ENCODE data around the gene CFAP410. TPM values are rescaled to one million over a fixed set of nuclear protein-coding genes. Genes with fewer than 3 reads are reported as not detected.
A peak's percentile ranks its signal among the peaks of the same experiment; 100 is the strongest.

Gene CFAP410
- total RNA-seq, 3 donors from 2014 or later = 22.0 to 33.0 (median 26.6) TPM

GRCh38 chr21:44301961-44302406, 37.2 kb downstream of the CFAP410 start:
- peaks cover 43% of the 10 kb centered on the region for H3K4me1 ChIP-seq (ENCODE audit: low read depth)
- DNase-seq = peak in 2 of 3 donors; percentile 44 to 70

GRCh38 chr21:44301141-44301540, 38.0 kb downstream of the CFAP410 start:
- intact Hi-C loops (cut with DNase I, micrococcal nuclease) = no loop called here

More at GRCh38 chr21:44301961-44302406, 37.2 kb downstream of the CFAP410 start:
- intact Hi-C loops (cut with DNase I, micrococcal nuclease) = no loop called here
- TF ChIP-seq CTCF (IDR thresholded peaks at IDR 0.05) = no peak
- peak; percentile 15 for ATAC-seq
- Histone ChIP-seq H3K36me3 (ENCODE audit: low read depth) (no peaks in the 10 kb centered on the region), H3K9me3 (no peaks in the 10 kb centered on the region), H3K4me3 (no peak overlapping the region)

GRCh38 chr21:44300262-44300959, 38.8 kb downstream of the CFAP410 start:
- peak; percentile 58 for ATAC-seq
- no peaks in the 10 kb centered on the region for H3K9me3 ChIP-seq
- peak; percentile 84 to 90 (median 90) for DNase-seq
- H3K4me3 ChIP-seq = peak overlapping the region; percentile 85
- no peak for TF ChIP-seq CTCF (IDR thresholded peaks at IDR 0.05)
- peaks cover 40% of the 10 kb centered on the region for H3K4me1 ChIP-seq (ENCODE audit: low read depth)
- intact Hi-C loops (cut with DNase I, micrococcal nuclease) = no loop called here
- no peaks in the 10 kb centered on the region for H3K36me3 ChIP-seq (ENCODE audit: low read depth)

More at GRCh38 chr21:44301141-44301540, 38.0 kb downstream of the CFAP410 start:
- Histone ChIP-seq H3K4me3 (no peak overlapping the region), H3K36me3 (ENCODE audit: low read depth) (no peaks in the 10 kb centered on the region), H3K4me1 (ENCODE audit: low read depth) (peaks cover 43% of the 10 kb centered on the region), H3K9me3 (no peaks in the 10 kb centered on the region)
- TF ChIP-seq CTCF (IDR thresholded peaks at IDR 0.05) = no peak
- ATAC-seq (no peak), DNase-seq (peak in 2 of 3 donors; percentile 36 to 59)

GRCh38 chr21:44299458-44300261, 39.5 kb downstream of the CFAP410 start, which contains the start of gene PFKL:
TSS of gene PFKL (plus strand) at chr21:44300053. CDS start at chr21:44300106, 53 bp downstream.
- peak; percentile 85 to 89 (median 86) for DNase-seq
- peak; percentile 62 for ATAC-seq
- TF ChIP-seq CTCF (IDR thresholded peaks at IDR 0.05) = no peak

GRCh38 chr21:44299085-44299457, 40.1 kb downstream of the CFAP410 start:
- peaks cover 32% of the 10 kb centered on the region for H3K4me1 ChIP-seq (ENCODE audit: low read depth)
- DNase-seq (peak in 1 of 3 donors; percentile 36), ATAC-seq (no peak)
- intact Hi-C loops (cut with DNase I, micrococcal nuclease) = no loop called here
- H3K9me3 ChIP-seq = no peaks in the 10 kb centered on the region
- no peak overlapping the region for H3K4me3 ChIP-seq
- TF ChIP-seq CTCF (IDR thresholded peaks at IDR 0.05) = no peak
- H3K36me3 ChIP-seq (ENCODE audit: low read depth) = no peaks in the 10 kb centered on the region

More at GRCh38 chr21:44299458-44300261, 39.5 kb downstream of the CFAP410 start, which contains the start of gene PFKL:
- no peaks in the 10 kb centered on the region for H3K36me3 ChIP-seq (ENCODE audit: low read depth)
- H3K4me1 ChIP-seq (ENCODE audit: low read depth) = peaks cover 38% of the 10 kb centered on the region
- intact Hi-C loops (cut with DNase I, micrococcal nuclease) = no loop called here
- H3K9me3 ChIP-seq = no peaks in the 10 kb centered on the region
- H3K4me3 ChIP-seq = peak within 1 kb of the TSS; percentile 85

All from mucosa of descending colon (tissue), 3 donors.